Measurements from ENCODE around the gene AGXT2.

Gene AGXT2

GRCh38 chr5:34957857-34958690, 89.7 kb downstream of the AGXT2 start:
- DNase-seq = no peak

GRCh38 chr5:34957321-34957720, 90.4 kb downstream of the AGXT2 start:
- DNase-seq = no peak

Data from T-helper 9 cell (primary cell).